HS-5 (cell line): ENCODE measurements around the gene UBAP1L.
"Not testable (repeated sequence)": the region's sequence is repeated elsewhere in the genome, so short reads cannot be mapped to it uniquely, and the experiment has no call there.

Experiments
- DNase-seq: peaks from one replicate; pipeline ENCODE4 v3.0.0-alpha.2; 2012; ENCODE audit warnings: low read depth

The UBAP1L gene

GRCh38 chr15:65115086-65115485 is at the start of gene UBAP1L:
Gene UBAP1L, minus strand, starts transcription at chr15:65115200. Its CDS starts 8,985 bp downstream, at chr15:65106215.
- DNase-seq = no peak

GRCh38 chr15:65164139-65164538 is 49.1 kb upstream of the UBAP1L start:
- DNase-seq = no peak

GRCh38 chr15:65163041-65163440 is 48.0 kb upstream of the UBAP1L start:
- no peak for DNase-seq

- no peak for DNase-seq
Measured at GRCh38 chr15:65156692-65157091, 41.7 kb upstream of the UBAP1L start.

- DNase-seq = no peak
Measured at GRCh38 chr15:65154720-65155119, 39.7 kb upstream of the UBAP1L start.

GRCh38 chr15:65147902-65148301 is 32.9 kb upstream of the UBAP1L start:
- DNase-seq = no peak

GRCh38 chr15:65146438-65146837 is 31.4 kb upstream of the UBAP1L start:
- no peak for DNase-seq

- not testable (repeated sequence) for DNase-seq
Measured at GRCh38 chr15:65138631-65139030, 23.6 kb upstream of the UBAP1L start.

- not testable (repeated sequence) for DNase-seq
Measured at GRCh38 chr15:65137893-65138292, 22.9 kb upstream of the UBAP1L start.

- DNase-seq = not testable (repeated sequence)
Measured at GRCh38 chr15:65137089-65137488, 22.1 kb upstream of the UBAP1L start.

GRCh38 chr15:65134538-65134937 is 19.5 kb upstream of the UBAP1L start:
- no peak for DNase-seq

GRCh38 chr15:65133548-65134200 is 18.7 kb upstream of the UBAP1L start, which contains the start of gene PDCD7:
Gene PDCD7, minus strand, starts transcription at chr15:65133808. Its CDS starts 27 bp downstream, at chr15:65133781.
- peak; percentile 73 for DNase-seq

- no peak for DNase-seq
Measured at GRCh38 chr15:65132878-65133547, 18.0 kb upstream of the UBAP1L start.

- no peak for DNase-seq
Measured at GRCh38 chr15:65130941-65131340, 15.9 kb upstream of the UBAP1L start.

GRCh38 chr15:65115542-65115941 is 542 bp upstream of the UBAP1L start:
- no peak for DNase-seq

- DNase-seq = no peak
Measured at GRCh38 chr15:65110676-65111292, 4.2 kb downstream of the UBAP1L start.

GRCh38 chr15:65106011-65106590 is 8.9 kb downstream of the UBAP1L start:
- no peak for DNase-seq

GRCh38 chr15:65105038-65105437 is 10.0 kb downstream of the UBAP1L start:
- no peak for DNase-seq

- no peak for DNase-seq
Measured at GRCh38 chr15:65102912-65103311, 12.1 kb downstream of the UBAP1L start.

GRCh38 chr15:65101891-65102708 is 12.9 kb downstream of the UBAP1L start:
- DNase-seq = no peak

GRCh38 chr15:65101411-65101890 is 13.5 kb downstream of the UBAP1L start:
- DNase-seq = no peak

- DNase-seq = no peak
Measured at GRCh38 chr15:65100442-65100841, 14.6 kb downstream of the UBAP1L start.
